Bronchial epithelial cell (primary cell): ENCODE measurements around the gene SORCS2. TPM values are rescaled to one million over a fixed set of nuclear protein-coding genes. Genes with fewer than 3 reads are reported as not detected.

ENCODE experiments used
- DNase-seq: peaks from one replicate; pipeline ENCODE4 v3.0.0-alpha.2; 2010; ENCODE audit warnings: low read depth
- FAIRE-seq: peaks from 2 replicates; lab custom pipeline; 2011; peaks lifted over from hg19 to GRCh38; lab: Jason Lieb, UNC
- H3K27me3 ChIP-seq: 2 replicates; pipeline ENCODE4 v1.5.1; 2011; ENCODE audit warnings: low read length; ENCODE audit not compliant: control insufficient read depth, insufficient read depth
- H3K36me3 ChIP-seq: 2 replicates; pipeline ENCODE4 v1.5.1; 2011; ENCODE audit warnings: low read length; ENCODE audit not compliant: control insufficient read depth, insufficient read depth
- H3K4me3 ChIP-seq: 2 replicates; pipeline ENCODE4 v1.5.1; 2011; ENCODE audit warnings: mild to moderate bottlenecking, low read depth, low read length, control low read depth
- total RNA-seq: library from RNA; depleted of rRNA; stranded (reverse); fragments of >200 nt; gene quantifications from 2 replicates; pipeline ENCODE4 v1.2.1, GENCODE V29; 2014
- TF ChIP-seq, protein P1 (sequence below): IDR thresholded peaks from 2 replicates; pipeline ENCODE4 v1.5.1; 2011; ENCODE audit warnings: mild to moderate bottlenecking, moderate library complexity, low read length, control low read depth, inconsistent platforms; ENCODE audit not compliant: insufficient read depth, severe bottlenecking

SORCS2 gene
- total RNA-seq, 1 donor from 2014 or later: under 0.01 TPM

DNA sequence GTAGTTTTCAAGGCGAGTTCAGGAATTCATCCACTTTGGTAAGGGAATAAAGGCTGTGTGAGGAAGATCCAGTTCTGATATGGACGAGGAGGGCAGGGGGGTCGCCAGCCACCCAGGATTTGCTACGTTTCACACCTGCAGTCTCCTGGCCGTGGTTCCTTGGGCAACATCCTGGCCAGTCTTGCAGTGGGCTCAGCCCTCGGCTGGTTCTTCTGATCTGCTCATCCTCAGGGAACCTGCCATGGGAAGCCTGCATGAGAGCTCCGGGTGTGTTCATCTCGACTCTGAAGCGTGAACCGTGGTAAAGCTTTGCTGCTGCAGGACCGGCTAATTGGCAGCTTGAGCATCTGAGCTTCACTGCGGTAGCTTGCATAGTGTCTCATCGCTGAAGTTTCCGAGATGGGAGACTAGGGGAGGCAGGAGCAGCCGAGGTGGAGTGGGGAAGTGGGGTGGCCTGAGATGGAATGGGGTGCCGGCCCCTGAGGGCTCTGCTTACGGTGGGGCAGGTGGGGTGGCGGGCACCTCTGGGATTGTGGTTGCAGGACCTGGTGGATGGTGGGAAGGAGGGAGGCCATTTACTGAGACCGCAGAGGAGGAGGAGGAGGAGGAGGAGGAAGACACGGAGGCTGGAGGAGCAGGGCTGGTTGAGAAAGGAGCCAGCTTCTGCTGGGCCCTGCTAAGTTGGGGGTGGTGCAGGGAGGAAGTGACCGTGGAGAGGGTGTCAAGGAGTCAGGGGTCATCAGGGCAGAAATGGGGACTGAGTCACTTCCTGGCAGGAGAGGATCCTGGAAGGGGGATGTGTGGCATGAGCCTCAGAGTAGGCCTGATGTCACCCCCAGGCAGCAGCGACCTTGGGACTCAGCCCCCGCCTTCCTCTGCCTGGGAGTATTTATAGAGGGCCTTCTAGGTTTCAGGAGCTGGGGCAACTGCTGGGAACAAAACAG, 455.5 kb downstream of the SORCS2 start:
- H3K36me3 ChIP-seq: no peaks in the 10 kb centered on the region
- H3K27me3 ChIP-seq: no peaks in the 10 kb centered on the region
- DNase-seq: no peak
- FAIRE-seq: no peak
- H3K4me3 ChIP-seq: no peak overlapping the region
- TF ChIP-seq, protein P1, sequence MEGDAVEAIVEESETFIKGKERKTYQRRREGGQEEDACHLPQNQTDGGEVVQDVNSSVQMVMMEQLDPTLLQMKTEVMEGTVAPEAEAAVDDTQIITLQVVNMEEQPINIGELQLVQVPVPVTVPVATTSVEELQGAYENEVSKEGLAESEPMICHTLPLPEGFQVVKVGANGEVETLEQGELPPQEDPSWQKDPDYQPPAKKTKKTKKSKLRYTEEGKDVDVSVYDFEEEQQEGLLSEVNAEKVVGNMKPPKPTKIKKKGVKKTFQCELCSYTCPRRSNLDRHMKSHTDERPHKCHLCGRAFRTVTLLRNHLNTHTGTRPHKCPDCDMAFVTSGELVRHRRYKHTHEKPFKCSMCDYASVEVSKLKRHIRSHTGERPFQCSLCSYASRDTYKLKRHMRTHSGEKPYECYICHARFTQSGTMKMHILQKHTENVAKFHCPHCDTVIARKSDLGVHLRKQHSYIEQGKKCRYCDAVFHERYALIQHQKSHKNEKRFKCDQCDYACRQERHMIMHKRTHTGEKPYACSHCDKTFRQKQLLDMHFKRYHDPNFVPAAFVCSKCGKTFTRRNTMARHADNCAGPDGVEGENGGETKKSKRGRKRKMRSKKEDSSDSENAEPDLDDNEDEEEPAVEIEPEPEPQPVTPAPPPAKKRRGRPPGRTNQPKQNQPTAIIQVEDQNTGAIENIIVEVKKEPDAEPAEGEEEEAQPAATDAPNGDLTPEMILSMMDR: no peak

DNA sequence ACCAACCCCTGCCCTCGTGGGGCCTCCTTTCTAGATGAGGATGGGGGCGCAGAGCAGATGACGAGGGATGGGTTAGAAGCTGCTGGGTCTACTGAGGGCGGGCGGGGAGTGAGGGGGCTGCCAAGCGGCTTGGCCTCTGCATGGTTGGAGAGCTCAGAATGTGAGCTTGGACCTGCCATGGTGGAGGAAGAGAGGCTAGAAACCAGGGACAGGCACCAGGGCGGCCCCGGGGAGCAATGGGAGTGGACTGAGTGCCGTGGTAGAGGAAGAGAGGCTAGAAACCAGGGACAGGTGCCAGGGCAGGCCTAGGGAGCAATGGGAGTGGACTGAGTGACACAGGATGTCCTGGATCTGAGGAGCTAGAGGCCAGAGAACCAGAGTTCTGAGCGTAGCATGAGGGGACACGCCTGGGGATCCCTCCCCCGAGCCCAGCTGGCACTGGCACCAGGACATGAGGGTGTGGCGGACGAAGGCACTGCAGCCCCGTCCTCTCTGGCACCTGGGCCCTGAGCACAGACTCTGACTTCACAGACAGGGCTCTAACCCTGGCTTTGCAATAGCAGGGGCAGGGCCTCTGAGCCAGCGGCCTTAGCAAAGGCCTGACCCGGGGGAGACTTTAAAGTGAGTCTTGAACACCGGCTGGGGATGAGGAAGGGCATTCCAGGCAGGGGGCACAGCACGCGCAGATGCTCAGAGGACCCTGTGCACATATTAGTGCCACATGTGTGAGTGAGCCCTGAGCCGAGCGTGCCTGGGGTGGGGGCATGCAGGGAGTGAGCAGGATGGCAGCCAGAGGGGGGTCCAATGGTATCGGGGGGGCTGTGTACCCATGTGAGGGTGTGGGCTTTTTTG, 456.4 kb downstream of the SORCS2 start:
- Histone ChIP-seq H3K36me3 (no peaks in the 10 kb centered on the region), H3K27me3 (no peaks in the 10 kb centered on the region), H3K4me3 (no peak overlapping the region)
- no peak for DNase-seq
- TF ChIP-seq, protein P1: no peak
- FAIRE-seq: no peak

DNA sequence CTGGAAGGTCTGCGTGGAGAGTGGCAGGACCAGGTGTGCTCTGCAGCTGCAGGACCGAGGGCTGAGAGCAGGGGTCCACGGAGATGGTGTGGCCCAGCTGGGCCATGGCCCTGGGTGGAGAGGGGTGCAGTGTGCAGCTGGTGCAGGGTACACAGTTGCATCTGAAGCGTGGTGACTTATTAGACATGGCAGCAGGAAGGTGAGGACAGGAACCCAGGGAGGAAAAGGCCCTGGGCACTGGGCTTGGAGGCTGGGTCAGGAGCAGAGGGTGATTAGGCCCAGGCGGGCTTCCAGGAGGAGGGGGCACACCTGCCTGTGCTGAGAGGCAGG, 457.0 kb downstream of the SORCS2 start:
- Histone ChIP-seq H3K36me3 (no peaks in the 10 kb centered on the region), H3K4me3 (no peak overlapping the region), H3K27me3 (no peaks in the 10 kb centered on the region)
- TF ChIP-seq, protein P1: no peak
- FAIRE-seq (no peak), DNase-seq (no peak)

DNA sequence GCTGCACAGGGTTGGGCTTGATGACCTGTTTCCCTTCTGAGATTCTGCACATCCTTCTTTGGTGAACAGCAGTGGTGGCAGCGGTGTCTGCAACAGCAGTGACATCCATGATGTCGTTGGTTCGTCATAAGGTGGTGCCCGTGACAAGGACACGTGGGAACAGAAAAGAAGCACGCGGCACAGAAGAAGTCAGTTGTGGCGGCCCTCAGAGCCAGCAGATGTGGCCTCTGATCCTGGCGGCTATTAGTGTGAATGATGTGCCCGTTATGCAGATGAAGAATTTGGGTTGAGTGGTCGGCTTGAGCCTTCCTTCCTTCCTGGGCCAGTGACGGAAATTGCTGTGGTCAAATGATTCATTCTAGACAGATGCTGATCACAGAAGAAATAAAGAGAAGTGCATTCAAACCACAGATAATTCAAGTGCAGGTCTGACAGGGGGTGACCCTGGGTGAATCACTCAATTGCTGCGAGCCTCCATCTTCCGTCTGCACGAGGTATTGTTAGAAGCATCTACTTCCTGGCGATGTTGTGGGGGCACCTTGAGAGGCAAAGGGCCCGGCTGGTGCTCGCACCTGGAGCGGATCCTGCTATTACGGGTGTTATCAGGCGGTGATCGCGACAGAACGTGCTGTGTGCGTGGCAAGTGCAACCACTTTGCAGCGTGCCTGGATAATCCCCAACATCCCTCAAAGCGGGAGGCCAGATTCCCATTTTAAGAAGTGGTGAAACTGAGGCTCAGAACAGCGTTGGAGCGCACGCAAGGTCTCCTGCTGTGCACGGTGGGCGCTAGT, 457.6 kb downstream of the SORCS2 start:
- FAIRE-seq (no peak), DNase-seq (peak; percentile 5)
- no peak overlapping the region for H3K4me3 ChIP-seq
- no peaks in the 10 kb centered on the region for H3K36me3 ChIP-seq
- TF ChIP-seq, protein P1: no peak
- no peaks in the 10 kb centered on the region for H3K27me3 ChIP-seq

DNA sequence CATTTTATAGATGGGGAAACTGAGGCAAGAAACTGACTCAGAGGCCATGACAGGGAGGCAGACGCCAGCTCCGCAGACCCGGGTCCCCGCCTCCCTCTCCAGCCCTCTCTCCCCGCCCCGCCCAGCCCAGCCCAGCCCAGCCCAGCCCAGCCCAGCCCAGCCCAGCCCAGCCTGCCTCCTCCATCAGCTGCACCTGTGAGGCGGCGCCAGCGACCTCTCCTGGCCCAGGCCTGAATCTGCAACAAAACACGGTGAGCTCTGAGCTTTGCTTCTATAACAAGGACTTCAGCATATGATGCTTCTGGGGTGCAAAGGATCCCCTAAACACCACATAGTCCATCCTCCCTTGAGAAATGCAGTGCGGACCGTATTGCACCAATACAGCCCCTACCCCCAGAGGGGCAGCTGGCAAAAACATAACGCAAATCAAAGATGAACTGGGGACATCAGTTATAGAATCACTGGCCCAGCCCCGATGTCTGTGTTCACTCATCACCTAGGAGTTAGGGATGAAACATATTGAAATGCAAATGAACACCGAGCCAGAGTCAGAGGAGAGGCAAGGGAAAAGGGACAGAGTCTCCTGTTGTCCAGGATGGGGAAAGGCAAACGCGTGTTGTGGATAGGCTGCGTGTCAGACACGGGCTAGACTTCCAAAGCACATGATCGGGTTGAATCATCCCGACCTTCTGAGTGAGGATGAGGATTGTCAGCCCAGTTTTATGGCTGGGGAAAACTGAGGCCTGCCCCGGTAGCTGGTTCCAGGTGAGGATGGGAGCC, 458.5 kb downstream of the SORCS2 start:
- DNase-seq (no peak), FAIRE-seq (no peak)
- no peaks in the 10 kb centered on the region for H3K27me3 ChIP-seq
- no peaks in the 10 kb centered on the region for H3K36me3 ChIP-seq
- no peak overlapping the region for H3K4me3 ChIP-seq
- TF ChIP-seq, protein P1: no peak
